IMR-90 (cell line): Measurements from ENCODE around the gene GVQW3. TPM values are rescaled to one million over a fixed set of nuclear protein-coding genes. Genes with fewer than 3 reads are reported as not detected.

Experiments used
- ATAC-seq: fragments of 200-7000 bp; cut with Tn5 transposase; 2 replicates; pipeline ENCODE4 v1.9.1; 2020; ENCODE audit warnings: low read depth, mild to moderate bottlenecking, moderate library complexity
- BruUV-seq: library from RNA; stranded (reverse); fragments of 400-500 nt; replicated peaks from 2 replicates; lab custom pipeline; 2021; lab: Mats Ljungman, UMichigan
- CTCF ChIA-PET: fragments of 300-600 bp; formaldehyde crosslinking; extraction: SDS; loops from one replicate; lab custom pipeline; 2021; ENCODE audit warnings: antibody characterized with exemption; lab: Yijun Ruan, JAX
- POLR2A ChIA-PET: fragments of 300-600 bp; sonication (Branson Sonifier 250); formaldehyde crosslinking; loops from one replicate; lab custom pipeline; 2022; ENCODE audit warnings: antibody characterized with exemption; ENCODE audit not compliant: unreplicated experiment; lab: Charles Lee
- DNase-seq: peaks from one replicate; pipeline ENCODE4 v3.0.0; 2013
- H2AFZ ChIP-seq: replicated peaks from 2 replicates; pipeline ENCODE3; 2013; ENCODE audit warnings: low read length, mild to moderate bottlenecking; ENCODE audit not compliant: poor library complexity
- H2AK5ac ChIP-seq: 2 replicates; pipeline ENCODE4 v1.6.1; 2013; ENCODE audit warnings: low read depth, low read length, inconsistent platforms
- H2AK9ac ChIP-seq: replicated peaks from 2 replicates; pipeline ENCODE3; 2013; ENCODE audit warnings: mild to moderate bottlenecking, low read depth, low read length, moderate library complexity; ENCODE audit not compliant: poor library complexity
- H2BK120ac ChIP-seq: 2 replicates; pipeline ENCODE4 v1.6.1; 2013; ENCODE audit warnings: low read depth, low read length, inconsistent platforms
- H2BK15ac ChIP-seq: 3 replicates; pipeline ENCODE4 v1.6.1; 2013; ENCODE audit warnings: low read depth, low read length, inconsistent platforms
- H2BK20ac ChIP-seq: 2 replicates; pipeline ENCODE4 v1.6.1; 2013; ENCODE audit warnings: low read depth, mild to moderate bottlenecking, inconsistent platforms, low read length, moderate library complexity
- H2BK5ac ChIP-seq: 2 replicates; pipeline ENCODE4 v1.6.1; 2013; ENCODE audit warnings: mild to moderate bottlenecking, low read depth, low read length, inconsistent platforms; ENCODE audit not compliant: poor library complexity, severe bottlenecking
- H3K14ac ChIP-seq: replicated peaks from 2 replicates; pipeline ENCODE4 v1.6.1; 2013; ENCODE audit warnings: low read depth, low read length, inconsistent platforms
- H3K18ac ChIP-seq: 2 replicates; pipeline ENCODE4 v1.6.1; 2013; ENCODE audit warnings: low read depth, low read length, control low read depth
- H3K23ac ChIP-seq: 2 replicates; pipeline ENCODE4 v1.6.1; 2013; ENCODE audit warnings: low read depth, low read length, inconsistent platforms
- H3K27ac ChIP-seq: 2 replicates; pipeline ENCODE4 v1.5.1; 2013; ENCODE audit warnings: mild to moderate bottlenecking, control low read depth, low read length; ENCODE audit not compliant: insufficient read depth
- H3K27me3 ChIP-seq: 2 replicates; pipeline ENCODE4 v1.6.1; 2013; ENCODE audit warnings: low read length; ENCODE audit not compliant: control insufficient read depth, insufficient read depth
- H3K36me3 ChIP-seq: 2 replicates; pipeline ENCODE4 v1.6.1; 2013; ENCODE audit warnings: low read length, mixed read lengths; ENCODE audit not compliant: control insufficient read depth, insufficient read depth
- H3K4ac ChIP-seq: 2 replicates; pipeline ENCODE4 v1.6.1; 2013; ENCODE audit warnings: low read depth, low read length, inconsistent platforms
- H3K4me1 ChIP-seq: 2 replicates; pipeline ENCODE4 v1.6.1; 2013; ENCODE audit warnings: low read length, mixed read lengths; ENCODE audit not compliant: control insufficient read depth, insufficient read depth
- H3K4me2 ChIP-seq: 2 replicates; pipeline ENCODE4 v1.6.1; 2013; ENCODE audit warnings: low read depth, mild to moderate bottlenecking, control low read depth, low read length, moderate library complexity
- H3K4me3 ChIP-seq: 2 replicates; pipeline ENCODE4 v1.5.1; 2013; ENCODE audit warnings: low read depth, mild to moderate bottlenecking, control low read depth, low read length, moderate library complexity; ENCODE audit not compliant: insufficient read depth
- H3K56ac ChIP-seq: 2 replicates; pipeline ENCODE4 v1.6.1; 2013; ENCODE audit warnings: low read length, inconsistent platforms; ENCODE audit not compliant: insufficient read depth; ENCODE audit errors: extremely low read depth
- H3K79me1 ChIP-seq, 2 experiments: 2 replicates each; pipeline ENCODE4 v1.6.1; 2013; ENCODE audit warnings: low read length in 2 of 2, inconsistent platforms in 1 of 2, low read depth in 1 of 2
- H3K9ac ChIP-seq: 2 replicates; pipeline ENCODE4 v1.6.1; 2013; ENCODE audit warnings: low read depth, low read length, control low read depth
- H3K9me1 ChIP-seq: 2 replicates; pipeline ENCODE4 v1.6.1; 2013; ENCODE audit warnings: low read length, inconsistent platforms; ENCODE audit not compliant: insufficient read depth
- H3K9me3 ChIP-seq: 2 replicates; pipeline ENCODE4 v1.6.1; 2013; ENCODE audit warnings: low read length; ENCODE audit not compliant: control insufficient read depth, insufficient read depth
- H4K20me1 ChIP-seq: 2 replicates; pipeline ENCODE4 v1.6.1; 2013; ENCODE audit warnings: low read length, inconsistent platforms; ENCODE audit not compliant: insufficient read depth
- H4K5ac ChIP-seq: 2 replicates; pipeline ENCODE4 v1.6.1; 2013; ENCODE audit warnings: mild to moderate bottlenecking, low read depth, low read length, control low read depth
- H4K8ac ChIP-seq, 2 experiments: 2 replicates each; pipeline ENCODE4 v1.6.1; 2013; ENCODE audit warnings: low read depth in 2 of 2, low read length in 2 of 2, control low read depth in 1 of 2, inconsistent platforms in 1 of 2
- H4K91ac ChIP-seq: 2 replicates; pipeline ENCODE4 v1.6.1; 2013; ENCODE audit warnings: low read depth, low read length, inconsistent platforms; ENCODE audit not compliant: insufficient read depth
- CEBPB ChIP-seq: IDR thresholded peaks from 2 replicates; pipeline ENCODE4 v1.6.1; 2012; ENCODE audit warnings: low read depth, low read length, improper control_type of control experiment
- CHD1 ChIP-seq: IDR thresholded peaks from 2 replicates; pipeline ENCODE4 v1.6.1; 2012; ENCODE audit warnings: low read depth, low read length, improper control_type of control experiment
- FOS ChIP-seq: fragments of 150-350 bp; IDR thresholded peaks from 2 replicates; pipeline ENCODE4 v1.6.1; 2016; ENCODE audit warnings: low read depth, low read length
- MAFK ChIP-seq: IDR thresholded peaks from 2 replicates; pipeline ENCODE4 v1.6.1; 2012; ENCODE audit warnings: low read depth, low read length, improper control_type of control experiment
- MXI1 ChIP-seq: IDR thresholded peaks from 2 replicates; pipeline ENCODE4 v1.6.1; 2012; ENCODE audit warnings: low read depth, mild to moderate bottlenecking, low read length, moderate library complexity, borderline replicate concordance
- RAD21 ChIP-seq: IDR thresholded peaks from 2 replicates; pipeline ENCODE4 v1.6.1; 2012; ENCODE audit warnings: low read length, improper control_type of control experiment
- RCOR1 ChIP-seq: IDR thresholded peaks from 2 replicates; pipeline ENCODE4 v1.6.1; 2012; ENCODE audit warnings: mild to moderate bottlenecking, low read length, improper control_type of control experiment; ENCODE audit not compliant: insufficient replicate concordance
- RFX5 ChIP-seq: IDR thresholded peaks from 2 replicates; pipeline ENCODE4 v1.8.0; 2012; ENCODE audit warnings: low read depth, mild to moderate bottlenecking, low read length, moderate library complexity
- WGBS, 2 experiments: methylation state at CpG; one replicate each; pipeline versions ENCODE4 v1.1.5 to v1.1.7; 2013; ENCODE audit warnings: missing lambda C conversion rate in 2 of 2; ENCODE audit not compliant: insufficient read length in 1 of 2; ENCODE audit errors: extremely low coverage in 2 of 2; 5-methylcytosine and 5-hydroxymethylcytosine counted together
- dilution Hi-C: fragments of 300-500 bp; cut with HindIII; formaldehyde crosslinking; loops from one replicate; pipeline ENCODE4 v1.14.3; 2018; ENCODE audit warnings: low sequenced_read_pairs; ENCODE audit not compliant: unreplicated experiment
- in situ Hi-C: fragments of 300-500 bp; cut with MboI; formaldehyde crosslinking; loops from 3 replicates; pipeline ENCODE4 v1.14.3; 2019; ENCODE audit warnings: low sequenced_read_pairs, inconsistent platforms, mixed read lengths
- intact Hi-C: fragments of 100-400 bp; cut with micrococcal nuclease; formaldehyde crosslinking; loops from 2 replicates; pipeline ENCODE4 v1.10.0; 2022
- polyA plus RNA-seq, 3 experiments: library from polyadenylated mRNA; depleted of rRNA; stranded (reverse); fragments of >200 nt; gene quantifications; 2 replicates each; pipeline ENCODE4 v1.2.3, GENCODE V29; 2012; ENCODE audit warnings: low replicate concordance in 1 of 3
- total RNA-seq: library from RNA; depleted of rRNA; stranded (reverse); fragments of >200 nt; gene quantifications from 2 replicates; pipeline ENCODE4 v1.2.3, GENCODE V29; 2012
- TF ChIP-seq, protein P1 (sequence below): conservative IDR thresholded peaks from 2 replicates; pipeline ENCODE4 v1.5.1; 2012; ENCODE audit warnings: mild to moderate bottlenecking, low read depth, low read length, improper control_type of control experiment

The GVQW3 gene
- total and polyA plus RNA-seq, 2 of the 4 experiments (the other 2 are of a cell fraction) = 0.96 to 1.1 TPM

- H3K27me3 ChIP-seq = peaks cover 36% of the 10 kb centered on the region
- no peak overlapping the region for H3K4me3 ChIP-seq
- H4K5ac ChIP-seq = no peak overlapping the region
- H3K9me3 ChIP-seq = no peaks in the 10 kb centered on the region
- H2AFZ ChIP-seq = no peak overlapping the region
- no peak overlapping the region for H2BK20ac ChIP-seq
- H2AK9ac ChIP-seq = no peak overlapping the region
- no peak overlapping the region for H3K56ac ChIP-seq
- intact Hi-C loops = no loop called here
- dilution Hi-C loops = no loop called here
- H3K18ac ChIP-seq = no peak overlapping the region
- no peak overlapping the region for H3K9ac ChIP-seq
- ATAC-seq (no peak), DNase-seq (no peak)
- no peaks in the 10 kb centered on the region for H3K36me3 ChIP-seq
- no peak overlapping the region for H2AK5ac ChIP-seq
- no peak overlapping the region for H2BK120ac ChIP-seq
- no peak overlapping the region for H2BK15ac ChIP-seq
- no peak overlapping the region for H4K8ac ChIP-seq
- H4K20me1 ChIP-seq = no peaks in the 10 kb centered on the region
- no peaks in the 10 kb centered on the region for H3K79me1 ChIP-seq
- H2BK5ac ChIP-seq = no peak overlapping the region
- CTCF ChIA-PET = interaction anchor here (0.9 kb wide), 1 partner anchor 14 kb away, joined by 3 read pairs; no protein-coding TSS in a partner anchor
- BruUV-seq = no TSS peak
- H3K4me1 ChIP-seq = no peaks in the 10 kb centered on the region
- POLR2A ChIA-PET = no interaction called here
- H4K91ac ChIP-seq = no peak overlapping the region
- TF ChIP-seq FOS (no peak), RAD21 (no peak), CEBPB (no peak), RCOR1 (no peak), RFX5 (no peak), CHD1 (no peak), MAFK (no peak), MXI1 (no peak)
- TF ChIP-seq, protein P1, sequence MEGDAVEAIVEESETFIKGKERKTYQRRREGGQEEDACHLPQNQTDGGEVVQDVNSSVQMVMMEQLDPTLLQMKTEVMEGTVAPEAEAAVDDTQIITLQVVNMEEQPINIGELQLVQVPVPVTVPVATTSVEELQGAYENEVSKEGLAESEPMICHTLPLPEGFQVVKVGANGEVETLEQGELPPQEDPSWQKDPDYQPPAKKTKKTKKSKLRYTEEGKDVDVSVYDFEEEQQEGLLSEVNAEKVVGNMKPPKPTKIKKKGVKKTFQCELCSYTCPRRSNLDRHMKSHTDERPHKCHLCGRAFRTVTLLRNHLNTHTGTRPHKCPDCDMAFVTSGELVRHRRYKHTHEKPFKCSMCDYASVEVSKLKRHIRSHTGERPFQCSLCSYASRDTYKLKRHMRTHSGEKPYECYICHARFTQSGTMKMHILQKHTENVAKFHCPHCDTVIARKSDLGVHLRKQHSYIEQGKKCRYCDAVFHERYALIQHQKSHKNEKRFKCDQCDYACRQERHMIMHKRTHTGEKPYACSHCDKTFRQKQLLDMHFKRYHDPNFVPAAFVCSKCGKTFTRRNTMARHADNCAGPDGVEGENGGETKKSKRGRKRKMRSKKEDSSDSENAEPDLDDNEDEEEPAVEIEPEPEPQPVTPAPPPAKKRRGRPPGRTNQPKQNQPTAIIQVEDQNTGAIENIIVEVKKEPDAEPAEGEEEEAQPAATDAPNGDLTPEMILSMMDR = no peak
- H3K4me2 ChIP-seq = no peak overlapping the region
- H3K23ac ChIP-seq = no peak overlapping the region
- H3K9me1 ChIP-seq = no peaks in the 10 kb centered on the region
- H3K14ac ChIP-seq = no peak overlapping the region
- WGBS, 2 experiments = 80 to 100% methylated on average over 1 of the region's 2 CpGs
- H3K4ac ChIP-seq = no peak overlapping the region
- in situ Hi-C loops = no loop called here
- H3K27ac ChIP-seq = no peak overlapping the region
These were observed 43.8 kb downstream of the GVQW3 start for GRCh38 chr11:76424891-76425290.
